ENCODE results near the gene AGPAT3. TPM values are rescaled to one million over a fixed set of nuclear protein-coding genes. Genes with fewer than 3 reads are reported as not detected.

The AGPAT3 gene
- total and polyA plus RNA-seq, 7 experiments from 2014 or later, result 11.4 to 121 (median 62.5) TPM

DNA sequence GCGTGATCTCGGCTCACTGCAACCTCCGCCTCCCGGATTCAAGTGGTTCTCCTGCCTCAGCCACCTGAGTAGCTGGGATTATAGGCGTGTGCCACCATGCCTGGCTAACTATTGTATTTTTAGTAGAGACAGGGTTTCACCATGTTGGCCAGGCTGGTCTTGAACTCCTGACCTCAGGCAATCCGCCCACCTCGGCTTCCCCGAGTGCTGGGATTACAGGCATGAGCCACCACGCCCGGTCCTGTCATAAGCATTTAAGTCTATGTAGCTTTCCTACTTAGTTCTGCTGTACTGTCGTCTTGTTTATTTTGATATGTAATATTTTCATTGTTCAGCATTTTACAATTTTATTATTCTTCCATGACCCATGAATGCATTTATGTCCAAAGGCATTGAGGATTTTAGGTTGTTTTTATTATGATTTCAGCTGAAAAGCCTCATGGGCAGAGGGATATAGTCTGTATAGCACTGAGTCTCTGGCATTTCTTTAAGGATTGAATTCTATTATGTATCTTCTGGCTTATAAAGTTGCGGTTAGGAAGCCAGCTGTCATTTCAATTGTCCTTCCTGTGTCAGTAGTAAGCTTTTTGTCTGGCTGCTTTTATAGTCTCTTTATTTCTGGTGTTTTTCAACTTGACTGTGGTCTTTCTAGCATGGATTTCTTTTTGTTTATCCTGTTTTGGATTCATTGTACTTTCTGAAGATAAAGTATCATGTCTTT is 9.2 kb downstream of the AGPAT3 start:
- ChIA-PET CTCF (interaction anchor here (1.1 kb wide), 1 partner anchor 57 kb away, joined by 4 read pairs; no protein-coding TSS in a partner anchor), POLR2A (interaction anchor here (0.7 to 1.0 kb wide), 3 partner anchors 19 to 48 kb away, joined by 3 read pairs; no protein-coding TSS in a partner anchor)
- ATAC-seq (no peak), DNase-seq (no peak)
- Mint-ChIP-seq H3K4me1 (peaks cover 35 to 68% (median 59%) of the 10 kb centered on the region in 7 donors), H3K36me3 (peaks cover 9 to 38% (median 21%) of the 10 kb centered on the region in 5 donors), H3K4me3 (peak overlapping the region in 2 of 10 donors; percentile 14 to 20), H3K27me3 (no peaks in the 10 kb centered on the region), H3K9me3 (peaks cover 0 to 5% (median 0%) of the 10 kb centered on the region in 11 donors), H3K27ac (peak overlapping the region in 5 of 9 donors; percentile 2 to 64 (median 49))
- Histone ChIP-seq H3K4me1 (ENCODE audit: control insufficient read depth in 2 of 2, insufficient read depth in 2 of 2, low read length in 2 of 2) (peaks cover 0 to 13% of the 10 kb centered on the region in 2 donors), H3K9me3 (ENCODE audit: control insufficient read depth in 2 of 3, low read length in 3 of 3) (no peaks in the 10 kb centered on the region), H3K4me3 (ENCODE audit: low read length) (no peak overlapping the region), H3K27ac (ENCODE audit: low read depth, low read length) (no peak overlapping the region), H3K27me3 (ENCODE audit: control insufficient read depth in 2 of 2, insufficient read depth in 2 of 2, low read length in 2 of 2) (no peaks in the 10 kb centered on the region), H3K36me3 (ENCODE audit: control insufficient read depth in 2 of 3, insufficient read depth in 3 of 3, low read length in 3 of 3) (peaks cover 0 to 18% (median 0%) of the 10 kb centered on the region in 3 experiments)
- intact Hi-C loops (cut with micrococcal nuclease), result no loop called here

DNA sequence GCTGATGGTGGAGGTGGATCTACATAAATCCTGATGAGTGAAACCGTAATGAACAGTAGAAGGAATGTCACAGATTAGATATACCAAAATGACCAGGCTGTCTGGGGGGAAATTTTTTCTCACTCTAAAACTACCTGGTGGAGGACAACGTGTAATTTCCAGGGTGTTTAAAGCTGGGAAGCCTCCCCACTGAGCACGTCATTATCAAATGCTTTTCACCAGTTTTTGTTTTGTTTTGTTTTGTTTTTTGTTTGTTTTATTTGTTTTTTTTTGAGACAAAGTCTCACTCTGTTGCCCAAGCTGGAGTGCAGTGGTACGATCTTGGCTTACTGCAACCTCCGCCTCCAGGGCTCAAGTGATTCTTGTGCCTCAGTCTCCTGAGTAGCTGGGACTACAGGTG is 11.6 kb downstream of the AGPAT3 start:
- Mint-ChIP-seq H3K4me3 (no peak overlapping the region), H3K27ac (no peak overlapping the region), H3K4me1 (peaks cover 41 to 73% (median 64%) of the 10 kb centered on the region in 7 donors), H3K9me3 (peaks cover 0 to 5% (median 0%) of the 10 kb centered on the region in 11 donors), H3K27me3 (no peaks in the 10 kb centered on the region), H3K36me3 (peaks cover 9 to 36% (median 20%) of the 10 kb centered on the region in 5 donors)
- H3K27ac ChIP-seq (ENCODE audit: low read depth, low read length), result no peak overlapping the region
- intact Hi-C loops (cut with micrococcal nuclease), result no loop called here
- H3K4me3 ChIP-seq (ENCODE audit: low read length), result no peak overlapping the region
- POLR2A ChIA-PET, result interaction anchor here (0.6 to 0.7 kb wide), 2 partner anchors 32 to 35 kb away, joined by 3 to 4 read pairs; no protein-coding TSS in a partner anchor
- DNase-seq (no peak), ATAC-seq (no peak)
- peaks cover 0 to 20% (median 0%) of the 10 kb centered on the region in 3 experiments for H3K36me3 ChIP-seq (ENCODE audit: control insufficient read depth in 2 of 3, insufficient read depth in 3 of 3, low read length in 3 of 3)
- H3K9me3 ChIP-seq (ENCODE audit: control insufficient read depth in 2 of 3, low read length in 3 of 3), result no peaks in the 10 kb centered on the region
- H3K27me3 ChIP-seq (ENCODE audit: control insufficient read depth in 2 of 2, insufficient read depth in 2 of 2, low read length in 2 of 2), result no peaks in the 10 kb centered on the region
- H3K4me1 ChIP-seq (ENCODE audit: control insufficient read depth in 2 of 2, insufficient read depth in 2 of 2, low read length in 2 of 2), result peaks cover 0 to 8% of the 10 kb centered on the region in 2 donors
- CTCF ChIA-PET, result no interaction called here

DNA sequence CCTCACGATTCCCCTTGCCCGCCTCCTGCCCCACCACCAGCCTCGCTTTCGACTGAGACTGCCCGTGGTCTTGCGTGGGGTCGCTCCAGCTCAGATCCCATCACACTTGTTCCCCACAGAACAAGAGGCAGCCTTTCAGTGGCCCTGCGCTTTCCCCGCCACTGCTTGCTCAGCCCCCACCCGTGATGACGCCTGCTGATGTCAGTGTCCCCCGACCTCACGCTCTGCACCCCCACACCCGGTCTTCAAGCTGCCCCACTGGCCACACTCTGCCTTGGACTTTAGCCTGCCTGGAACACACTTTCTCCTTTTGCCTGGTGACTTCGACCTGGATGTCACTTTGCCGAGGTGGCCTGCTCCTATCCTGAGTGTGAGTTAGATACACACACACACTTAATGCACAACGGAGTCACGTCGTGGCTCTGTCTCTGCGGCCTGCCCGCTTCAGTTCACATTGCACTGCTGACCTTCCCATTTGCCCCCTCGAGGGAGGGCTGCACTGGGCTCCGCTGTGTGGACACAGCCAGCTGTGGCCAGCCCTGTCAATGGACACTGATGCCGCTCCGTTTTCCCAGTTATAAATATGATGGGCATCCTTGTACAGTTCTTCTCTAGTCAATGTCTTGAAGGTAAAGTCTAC is 13.0 kb downstream of the AGPAT3 start:
- Mint-ChIP-seq H3K4me3 (no peak overlapping the region), H3K9me3 (peaks cover 0 to 5% (median 0%) of the 10 kb centered on the region in 11 donors), H3K27ac (peak overlapping the region in 3 of 9 donors; percentile 15 to 63 (median 33)), H3K36me3 (peaks cover 9 to 26% (median 15%) of the 10 kb centered on the region in 5 donors), H3K27me3 (no peaks in the 10 kb centered on the region), H3K4me1 (peaks cover 43 to 70% (median 63%) of the 10 kb centered on the region in 7 donors)
- Histone ChIP-seq H3K4me3 (ENCODE audit: low read length) (no peak overlapping the region), H3K9me3 (ENCODE audit: control insufficient read depth in 2 of 3, low read length in 3 of 3) (no peaks in the 10 kb centered on the region), H3K36me3 (ENCODE audit: control insufficient read depth in 2 of 3, insufficient read depth in 3 of 3, low read length in 3 of 3) (peaks cover 0 to 16% (median 0%) of the 10 kb centered on the region in 3 experiments), H3K27me3 (ENCODE audit: control insufficient read depth in 2 of 2, insufficient read depth in 2 of 2, low read length in 2 of 2) (no peaks in the 10 kb centered on the region), H3K4me1 (ENCODE audit: control insufficient read depth in 2 of 2, insufficient read depth in 2 of 2, low read length in 2 of 2) (peaks cover 2 to 8% of the 10 kb centered on the region in 2 donors), H3K27ac (ENCODE audit: low read depth, low read length) (no peak overlapping the region)
- ChIA-PET CTCF (no interaction called here), POLR2A (no interaction called here)
- intact Hi-C loops (cut with micrococcal nuclease), result no loop called here
- DNase-seq (no peak), ATAC-seq (no peak)

DNA sequence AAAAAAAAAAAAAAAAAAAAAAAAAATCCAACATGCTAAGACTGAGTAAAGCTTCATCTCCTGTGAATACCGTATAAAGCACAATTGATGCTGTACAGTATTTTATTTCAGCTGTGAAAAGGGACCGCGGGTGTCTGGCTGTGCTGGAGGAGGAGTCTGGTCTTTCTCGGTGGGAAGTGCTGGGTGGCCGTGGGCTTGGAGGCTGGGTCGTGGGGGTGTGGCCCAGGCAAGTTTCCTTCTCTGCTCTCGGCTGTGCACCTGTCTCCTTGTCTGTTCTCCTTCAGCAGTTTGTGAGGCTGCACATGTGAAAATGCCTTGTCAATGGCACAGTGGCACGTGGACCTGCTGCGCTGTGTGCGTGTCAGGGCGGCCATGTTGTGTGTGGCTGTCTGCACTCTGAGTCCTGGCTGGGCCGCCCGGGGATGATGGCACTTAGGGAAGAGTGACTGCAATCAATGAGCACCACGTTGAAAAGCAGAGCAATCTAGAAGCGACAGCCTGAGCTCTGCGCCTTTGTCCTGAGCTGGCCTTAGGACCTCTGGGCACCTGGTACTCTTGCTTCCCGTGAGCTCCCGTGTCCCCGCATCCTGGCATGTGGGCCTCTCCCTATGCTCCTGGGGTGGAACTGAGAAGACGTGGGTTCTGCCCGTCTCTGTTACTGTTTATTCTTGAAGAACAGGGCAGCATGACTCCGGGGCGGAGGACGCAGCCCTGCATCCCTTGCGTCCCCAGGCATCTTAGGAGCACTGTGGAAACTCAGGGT is 14.5 kb downstream of the AGPAT3 start:
- Histone ChIP-seq H3K4me1 (ENCODE audit: control insufficient read depth in 2 of 2, insufficient read depth in 2 of 2, low read length in 2 of 2) (peaks cover 2 to 6% of the 10 kb centered on the region in 2 donors), H3K27me3 (ENCODE audit: control insufficient read depth in 2 of 2, insufficient read depth in 2 of 2, low read length in 2 of 2) (no peaks in the 10 kb centered on the region), H3K27ac (ENCODE audit: low read depth, low read length) (no peak overlapping the region), H3K36me3 (ENCODE audit: control insufficient read depth in 2 of 3, insufficient read depth in 3 of 3, low read length in 3 of 3) (peaks cover 0 to 12% (median 0%) of the 10 kb centered on the region in 3 experiments), H3K9me3 (ENCODE audit: control insufficient read depth in 2 of 3, low read length in 3 of 3) (no peaks in the 10 kb centered on the region), H3K4me3 (ENCODE audit: low read length) (no peak overlapping the region)
- H3K4me3 Mint-ChIP-seq, result peak overlapping the region in 1 of 10 donors; percentile 28
- no peak for DNase-seq
- peak overlapping the region in 2 of 9 donors; percentile 32 to 55 for H3K27ac Mint-ChIP-seq
- no peaks in the 10 kb centered on the region for H3K27me3 Mint-ChIP-seq
- peaks cover 0 to 4% (median 0%) of the 10 kb centered on the region in 11 donors for H3K9me3 Mint-ChIP-seq
- intact Hi-C loops (cut with micrococcal nuclease), result no loop called here
- H3K4me1 Mint-ChIP-seq, result peaks cover 44 to 72% (median 69%) of the 10 kb centered on the region in 7 donors
- POLR2A ChIA-PET, result interaction anchor here (0.8 kb wide), 1 partner anchor 66 kb away, joined by 3 read pairs; no protein-coding TSS in a partner anchor
- peaks cover 9 to 22% (median 15%) of the 10 kb centered on the region in 5 donors for H3K36me3 Mint-ChIP-seq
- no peak for ATAC-seq
- CTCF ChIA-PET, result no interaction called here

DNA sequence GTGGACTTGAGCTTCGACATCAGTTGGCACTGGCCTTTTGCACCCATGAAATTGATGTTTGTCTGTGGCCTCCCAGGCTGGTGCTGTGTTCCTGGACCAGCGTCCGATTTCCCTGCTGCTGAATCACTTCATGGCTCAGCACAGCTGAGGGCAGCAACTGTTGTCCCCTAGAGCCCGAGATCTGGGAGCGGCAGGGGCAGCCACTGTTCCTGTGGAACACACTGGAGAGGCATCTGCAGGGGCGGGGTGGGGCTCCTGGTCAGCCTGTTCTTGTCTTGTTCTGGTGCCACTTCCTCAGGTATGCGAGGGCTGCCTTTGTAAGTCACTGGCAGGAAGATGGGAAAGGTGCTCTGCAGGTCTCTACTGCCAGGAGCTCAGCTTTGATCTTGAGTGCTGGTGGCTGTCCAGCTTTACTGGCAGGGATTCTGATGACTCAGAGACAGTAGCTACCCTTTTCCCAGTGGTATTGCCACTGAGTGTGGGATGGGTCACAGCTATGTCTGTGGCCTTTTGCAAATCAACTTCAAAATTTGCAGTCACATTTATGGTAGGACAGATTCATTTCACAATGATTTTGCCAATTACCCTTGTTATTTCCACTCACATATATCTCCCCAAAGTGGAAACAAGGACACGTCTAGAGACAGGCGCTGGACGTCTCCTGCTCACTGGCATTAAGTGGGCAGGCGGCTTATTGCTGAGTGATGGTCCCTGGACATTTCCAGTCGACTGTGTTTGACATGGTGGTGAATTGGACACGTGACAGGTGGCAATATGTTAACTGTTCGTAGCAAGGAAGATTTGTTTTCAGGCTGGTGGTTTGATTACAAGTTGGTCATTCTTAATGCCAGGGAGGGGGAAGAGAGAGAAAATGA is 15.3 kb downstream of the AGPAT3 start:
- H3K36me3 Mint-ChIP-seq, result peaks cover 7 to 20% (median 13%) of the 10 kb centered on the region in 5 donors
- H3K9me3 Mint-ChIP-seq, result peaks cover 0 to 2% (median 0%) of the 10 kb centered on the region in 11 donors
- DNase-seq, result no peak
- H3K4me3 Mint-ChIP-seq, result peak overlapping the region in 4 of 10 donors; percentile 12 to 33 (median 28)
- H3K27ac Mint-ChIP-seq, result peak overlapping the region in 7 of 9 donors; percentile 12 to 55 (median 32)
- H3K4me1 Mint-ChIP-seq, result peaks cover 46 to 74% (median 69%) of the 10 kb centered on the region in 7 donors
- POLR2A ChIA-PET, result interaction anchor here (0.8 to 1.2 kb wide), 2 partner anchors 41 to 67 kb away, joined by 3 read pairs; no protein-coding TSS in a partner anchor
- Histone ChIP-seq H3K4me3 (ENCODE audit: low read length) (no peak overlapping the region), H3K27ac (ENCODE audit: low read depth, low read length) (no peak overlapping the region), H3K27me3 (ENCODE audit: control insufficient read depth in 2 of 2, insufficient read depth in 2 of 2, low read length in 2 of 2) (no peaks in the 10 kb centered on the region), H3K9me3 (ENCODE audit: control insufficient read depth in 2 of 3, low read length in 3 of 3) (no peaks in the 10 kb centered on the region), H3K36me3 (ENCODE audit: control insufficient read depth in 2 of 3, insufficient read depth in 3 of 3, low read length in 3 of 3) (peaks cover 0 to 12% (median 0%) of the 10 kb centered on the region in 3 experiments), H3K4me1 (ENCODE audit: control insufficient read depth in 2 of 2, insufficient read depth in 2 of 2, low read length in 2 of 2) (peaks cover 0 to 6% of the 10 kb centered on the region in 2 donors)
- ATAC-seq, result no peak
- intact Hi-C loops (cut with micrococcal nuclease), result no loop called here
- CTCF ChIA-PET, result no interaction called here
- no peaks in the 10 kb centered on the region for H3K27me3 Mint-ChIP-seq
